Colonic mucosa (tissue), 4 donors: Measurements from ENCODE around the gene CDC73. TPM values are rescaled to one million over a fixed set of nuclear protein-coding genes. Genes with fewer than 3 reads are reported as not detected.

Source experiments
- DNase-seq: peaks from one replicate; pipeline ENCODE4 v3.0.0-alpha.2; 2020
- H3K27ac ChIP-seq: fragments of 200-600 bp; one replicate; pipeline ENCODE4 v1.8.0; 2021
- H3K27me3 ChIP-seq: fragments of 200-600 bp; one replicate; pipeline ENCODE4 v1.8.0; 2021
- H3K36me3 ChIP-seq: fragments of 200-600 bp; one replicate; pipeline ENCODE4 v1.8.0; 2021
- H3K4me1 ChIP-seq: fragments of 200-600 bp; one replicate; pipeline ENCODE4 v1.8.0; 2021; ENCODE audit warnings: mild to moderate bottlenecking
- H3K4me3 ChIP-seq: fragments of 200-600 bp; one replicate; pipeline ENCODE4 v1.8.0; 2021
- H3K9ac ChIP-seq, 2 donors: one replicate each; pipeline ENCODE4 v1.7.0; 2013; ENCODE audit warnings: control low read depth in 2 of 2, low read depth in 2 of 2, low read length in 2 of 2
- H3K9me3 ChIP-seq: fragments of 200-600 bp; one replicate; pipeline ENCODE4 v1.8.0; 2021
- intact Hi-C: fragments of 100-400 bp; cut with DNase I; formaldehyde crosslinking; loops from one replicate; pipeline ENCODE4 v1.14.1; 2022
- total RNA-seq, 2 donors: library from RNA; stranded (reverse); fragmentation: NEBNext Ultra II Directional in 1 of 2; extraction: Animal tissue kit (Norgen Biotek cat#: 25700) in 1 of 2; gene quantifications; one replicate each; pipeline ENCODE4 v1.2.1, GENCODE V29; 2021
- TF ChIP-seq, protein P1 (sequence below): fragments of 200-600 bp; IDR thresholded peaks from one replicate; pipeline ENCODE4 v1.8.0; 2022; ENCODE audit warnings: antibody characterized with exemption, mild to moderate bottlenecking
- donor health status: healthy.
- donor health status: DM: no; HTN: no; CAD: no.
- donor health status: DM: no; HTN: no; CAD: no.

Gene CDC73
- total RNA-seq, 2 donors from 2014 or later, result 45.3 to 49.1 TPM

- TF ChIP-seq, protein P1, sequence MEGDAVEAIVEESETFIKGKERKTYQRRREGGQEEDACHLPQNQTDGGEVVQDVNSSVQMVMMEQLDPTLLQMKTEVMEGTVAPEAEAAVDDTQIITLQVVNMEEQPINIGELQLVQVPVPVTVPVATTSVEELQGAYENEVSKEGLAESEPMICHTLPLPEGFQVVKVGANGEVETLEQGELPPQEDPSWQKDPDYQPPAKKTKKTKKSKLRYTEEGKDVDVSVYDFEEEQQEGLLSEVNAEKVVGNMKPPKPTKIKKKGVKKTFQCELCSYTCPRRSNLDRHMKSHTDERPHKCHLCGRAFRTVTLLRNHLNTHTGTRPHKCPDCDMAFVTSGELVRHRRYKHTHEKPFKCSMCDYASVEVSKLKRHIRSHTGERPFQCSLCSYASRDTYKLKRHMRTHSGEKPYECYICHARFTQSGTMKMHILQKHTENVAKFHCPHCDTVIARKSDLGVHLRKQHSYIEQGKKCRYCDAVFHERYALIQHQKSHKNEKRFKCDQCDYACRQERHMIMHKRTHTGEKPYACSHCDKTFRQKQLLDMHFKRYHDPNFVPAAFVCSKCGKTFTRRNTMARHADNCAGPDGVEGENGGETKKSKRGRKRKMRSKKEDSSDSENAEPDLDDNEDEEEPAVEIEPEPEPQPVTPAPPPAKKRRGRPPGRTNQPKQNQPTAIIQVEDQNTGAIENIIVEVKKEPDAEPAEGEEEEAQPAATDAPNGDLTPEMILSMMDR, result no peak
- Histone ChIP-seq H3K9ac (no peak overlapping the region), H3K9me3 (no peaks in the 10 kb centered on the region), H3K36me3 (no peaks in the 10 kb centered on the region), H3K4me1 (peaks cover 7% of the 10 kb centered on the region), H3K27me3 (no peaks in the 10 kb centered on the region), H3K4me3 (no peak overlapping the region), H3K27ac (no peak overlapping the region)
- no peak for DNase-seq
- intact Hi-C loops, result no loop called here
Observed at GRCh38 chr1:193118803-193119730, 2.8 kb upstream of the CDC73 start.

DNA sequence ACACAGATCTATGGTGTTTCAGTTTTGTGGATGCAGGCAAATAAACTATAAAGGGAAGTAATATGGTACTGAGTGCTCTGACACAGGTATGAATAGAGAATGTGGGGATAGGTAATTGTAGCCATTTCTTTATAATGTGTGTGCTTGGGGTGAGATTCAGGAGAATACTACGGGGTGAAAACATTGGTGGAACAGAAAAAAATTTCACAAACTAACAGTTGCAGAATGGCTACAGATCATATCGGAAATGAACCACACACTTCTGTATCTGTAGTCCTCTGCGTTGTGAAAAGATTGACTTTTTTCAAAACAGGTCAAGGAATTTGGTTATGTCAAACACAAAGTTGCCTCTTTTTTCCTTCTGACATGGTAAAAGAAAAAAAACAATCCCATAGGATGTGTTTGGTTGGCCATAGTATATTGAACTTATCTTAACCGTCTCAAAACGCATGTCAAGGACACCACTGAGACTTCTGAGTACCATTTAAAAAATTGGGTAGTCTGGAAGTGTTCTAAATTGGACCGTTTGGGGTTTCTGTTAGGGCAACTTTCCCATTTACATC is 1.1 kb upstream of the CDC73 start:
- Histone ChIP-seq H3K27me3 (no peaks in the 10 kb centered on the region), H3K9me3 (no peaks in the 10 kb centered on the region), H3K36me3 (no peaks in the 10 kb centered on the region), H3K4me3 (no peak overlapping the region), H3K4me1 (peaks cover 7% of the 10 kb centered on the region), H3K27ac (no peak overlapping the region), H3K9ac (no peak overlapping the region)
- TF ChIP-seq, protein P1, result no peak
- intact Hi-C loops, result loop anchor here (10.0 kb wide), 1 partner anchor 316 kb away; the partner anchor contains the start of gene RGS2
- DNase-seq, result no peak

DNA sequence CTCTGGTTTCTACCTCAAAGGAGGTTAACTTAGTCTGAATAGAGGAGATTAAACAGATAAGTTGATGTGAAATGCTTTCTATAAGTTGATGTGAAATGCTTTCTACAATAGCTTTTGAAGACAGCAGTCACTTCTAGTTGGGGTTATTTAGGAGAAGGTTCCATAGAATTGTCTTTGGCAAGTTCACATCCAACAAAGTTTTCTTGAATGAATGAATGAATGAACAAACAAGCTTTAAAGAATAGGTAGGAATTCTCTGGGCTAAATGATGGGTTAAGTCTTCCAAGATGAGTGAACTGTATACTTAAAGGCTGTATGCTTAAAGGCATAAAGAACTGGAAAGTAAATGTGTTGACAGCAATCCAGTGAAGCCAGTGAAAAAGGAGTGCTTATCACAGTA is 1.9 kb downstream of the CDC73 start:
- no peak for DNase-seq
- Histone ChIP-seq H3K27ac (no peak overlapping the region), H3K4me1 (peaks cover 7% of the 10 kb centered on the region), H3K27me3 (no peaks in the 10 kb centered on the region), H3K9ac (no peak overlapping the region), H3K4me3 (no peak overlapping the region), H3K9me3 (no peaks in the 10 kb centered on the region), H3K36me3 (no peaks in the 10 kb centered on the region)
- TF ChIP-seq, protein P1, result no peak
- intact Hi-C loops, result loop anchor here (10.0 kb wide), 1 partner anchor 319 kb away; the partner anchor contains the start of gene RGS2

DNA sequence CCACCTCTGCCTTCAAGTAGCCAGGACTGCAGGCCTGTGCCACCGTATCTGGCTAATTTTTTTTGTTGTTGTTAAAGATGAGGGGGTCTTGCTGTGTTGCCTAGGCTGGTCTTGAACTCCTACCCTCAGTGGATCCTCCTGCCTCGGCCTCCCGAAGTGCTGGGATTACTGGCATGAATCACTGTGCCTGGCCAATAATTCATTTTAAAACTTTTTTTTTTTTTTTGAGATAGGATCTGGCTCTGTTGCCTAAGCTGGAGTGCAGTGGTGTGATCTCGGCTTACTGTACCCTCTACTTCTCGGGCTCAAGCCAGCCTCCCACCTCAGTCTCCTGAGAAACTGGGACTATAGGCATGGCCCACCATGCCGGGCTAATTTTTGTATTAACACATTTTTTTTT is 3.5 kb downstream of the CDC73 start:
- no peaks in the 10 kb centered on the region for H3K9me3 ChIP-seq
- H3K4me1 ChIP-seq, result peaks cover 7% of the 10 kb centered on the region
- no peak for DNase-seq
- no peaks in the 10 kb centered on the region for H3K27me3 ChIP-seq
- intact Hi-C loops, result loop anchor here (10.0 kb wide), 1 partner anchor 321 kb away; the partner anchor contains the start of gene RGS2
- TF ChIP-seq, protein P1, result no peak
- H3K27ac ChIP-seq, result no peak overlapping the region
- no peak overlapping the region for H3K4me3 ChIP-seq
- no peaks in the 10 kb centered on the region for H3K36me3 ChIP-seq
- no peak overlapping the region for H3K9ac ChIP-seq

GRCh38 chr1:193131266-193131860 is 9.5 kb downstream of the CDC73 start:
- TF ChIP-seq, protein P1, result no peak
- Histone ChIP-seq H3K36me3 (peaks cover 4% of the 10 kb centered on the region), H3K27ac (no peak overlapping the region), H3K9ac (no peak overlapping the region), H3K4me3 (no peak overlapping the region), H3K27me3 (no peaks in the 10 kb centered on the region), H3K4me1 (no peaks in the 10 kb centered on the region), H3K9me3 (no peaks in the 10 kb centered on the region)
- no peak for DNase-seq
- intact Hi-C loops, result no loop called here
